Stimulated activated CD8-positive, alpha-beta memory T cell treated with anti-CD3 and anti-CD28 coated beads, Interleukin-15, amount 100 ng/mL, for 1 hour (primary cell): ENCODE measurements around the gene H6PD.
A peak's percentile ranks its signal among the peaks of the same experiment; 100 is the strongest.

Experiments
- DNase-seq: peaks from one replicate; pipeline ENCODE4 v3.0.0-alpha.2; 2020; ENCODE audit warnings: low read depth

Gene H6PD

GRCh38 chr1:9234223-9235095 lies at the start of gene H6PD:
TSS of gene H6PD (plus strand) at chr1:9234774. CDS start at chr1:9244935, 10,161 bp downstream.
- peak; percentile 35 for DNase-seq

GRCh38 chr1:9186082-9186859 lies 48.3 kb upstream of the H6PD start:
- no peak for DNase-seq

GRCh38 chr1:9187004-9187403 lies 47.6 kb upstream of the H6PD start:
- DNase-seq: no peak

- no peak for DNase-seq
Measured at GRCh38 chr1:9190234-9190633, 44.3 kb upstream of the H6PD start.

- no peak for DNase-seq
Measured at GRCh38 chr1:9191231-9191630, 43.3 kb upstream of the H6PD start.

- DNase-seq: no peak
Measured at GRCh38 chr1:9192578-9193232, 41.9 kb upstream of the H6PD start.

- no peak for DNase-seq
Measured at GRCh38 chr1:9193233-9193625, 41.3 kb upstream of the H6PD start.

GRCh38 chr1:9194024-9194423 lies 40.5 kb upstream of the H6PD start:
- DNase-seq: no peak

GRCh38 chr1:9195651-9196050 lies 38.9 kb upstream of the H6PD start:
- DNase-seq: no peak

GRCh38 chr1:9196129-9197040 lies 38.2 kb upstream of the H6PD start:
- peak; percentile 23 for DNase-seq

GRCh38 chr1:9197186-9198099 lies 37.1 kb upstream of the H6PD start:
- DNase-seq: no peak

GRCh38 chr1:9198538-9199361 lies 35.8 kb upstream of the H6PD start:
- DNase-seq: no peak

GRCh38 chr1:9200441-9200840 lies 34.1 kb upstream of the H6PD start:
- no peak for DNase-seq

- no peak for DNase-seq
Measured at GRCh38 chr1:9201401-9202239, 33.0 kb upstream of the H6PD start.

- DNase-seq: no peak
Measured at GRCh38 chr1:9202240-9202870, 32.2 kb upstream of the H6PD start.

- DNase-seq: no peak
Measured at GRCh38 chr1:9203511-9203982, 31.0 kb upstream of the H6PD start.

GRCh38 chr1:9204156-9204720 lies 30.3 kb upstream of the H6PD start:
- DNase-seq: no peak

GRCh38 chr1:9207086-9207485 lies 27.5 kb upstream of the H6PD start:
- no peak for DNase-seq
